Esophagus squamous epithelium (tissue), 5 donors: ENCODE data around the gene TERT. TPM values are rescaled to one million over a fixed set of nuclear protein-coding genes. Genes with fewer than 3 reads are reported as not detected.

Experiments used
- DNase-seq: peaks from one replicate; lab custom pipeline; 2025; lab: John Stamatoyannopoulos, UW
- H3K27ac ChIP-seq, 4 donors: fragments of 200-600 bp; sonication (generic); one replicate each; pipeline ENCODE4 v1.5.1; 2016 to 2019; ENCODE audit warnings: mild to moderate bottlenecking in 1 of 4
- H3K27me3 ChIP-seq, 4 donors: fragments of 200-600 bp; sonication (generic); 1 replicate in 3 of 4; 2 replicates in 1 of 4; pipeline versions ENCODE4 v1.5.1 to v1.6.0; 2017 to 2021; ENCODE audit warnings: antibody characterized with exemption in 1 of 4
- H3K36me3 ChIP-seq, 3 donors: fragments of 200-600 bp; sonication (generic); one replicate each; pipeline ENCODE4 v1.5.1; 2016 to 2019
- H3K4me1 ChIP-seq, 3 donors: fragments of 200-600 bp; sonication (generic); one replicate each; pipeline ENCODE4 v1.5.1; 2017 to 2019
- H3K4me3 ChIP-seq, 4 donors: fragments of 200-600 bp; sonication (generic); 1 replicate in 3 of 4; 2 replicates in 1 of 4; pipeline ENCODE4 v1.5.1; 2016 to 2019; ENCODE audit warnings: mild to moderate bottlenecking in 2 of 4, moderate library complexity in 1 of 4
- H3K9me3 ChIP-seq, 3 donors: fragments of 200-600 bp; sonication (generic); one replicate each; pipeline ENCODE4 v1.5.1; 2016 to 2019
- CTCF ChIP-seq, 6 experiments: fragments of 450-650 bp in 4 of 6; fragments of 200-600 bp in 2 of 6; sonication (generic) in 2 of 6; IDR thresholded peaks; one replicate each; pipeline ENCODE4 v1.5.1; 2016 to 2019; ENCODE audit warnings: antibody characterized with exemption in 6 of 6, mild to moderate bottlenecking in 4 of 6, moderate library complexity in 4 of 6
- POLR2A ChIP-seq, 4 donors: fragments of 450-650 bp; IDR thresholded peaks; one replicate each; pipeline ENCODE4 v1.6.1; 2017; ENCODE audit warnings: antibody characterized with exemption in 4 of 4, mild to moderate bottlenecking in 4 of 4, moderate library complexity in 3 of 4
- WGBS, 2 donors: methylation state at CpG; one replicate each; pipeline ENCODE4 v1.1.5; 2018; 5-methylcytosine and 5-hydroxymethylcytosine counted together
- intact Hi-C: fragments of 100-400 bp; cut with DNase I; formaldehyde crosslinking; loops from one replicate; pipeline ENCODE4 v1.15.0; 2022
- total RNA-seq, 4 donors: library from RNA; depleted of rRNA; stranded (reverse); fragments of >200 nt; gene quantifications; one replicate each; pipeline ENCODE4 v1.1.0, GENCODE V29; 2016
- donor health status: DM: yes; HTN: yes; CAD: no.

Gene TERT
- total RNA-seq, 4 donors from 2014 or later: 0.19 to 9.5 (median 0.31) TPM; not detected in 1

- Histone ChIP-seq H3K4me1 (peaks cover 0 to 12% (median 3%) of the 10 kb centered on the region in 3 donors), H3K27me3 (no peaks in the 10 kb centered on the region), H3K9me3 (no peaks in the 10 kb centered on the region), H3K36me3 (peaks cover 43 to 92% (median 49%) of the 10 kb centered on the region in 3 donors), H3K4me3 (no peak overlapping the region), H3K27ac (no peak overlapping the region)
- 69 to 95% methylated on average over 4 to 7 of the region's 24 CpGs for WGBS, 2 donors
- no peak for TF ChIP-seq POLR2A (IDR thresholded peaks at IDR 0.05)
- TF ChIP-seq CTCF (IDR thresholded peaks at IDR 0.05): no peak
- no peak for DNase-seq
- intact Hi-C loops: no loop called here
These were observed 28.3 kb upstream of the TERT start for GRCh38 chr5:1322955-1323802.

GRCh38 chr5:1322036-1322900 lies 27.4 kb upstream of the TERT start:
- Histone ChIP-seq H3K4me1 (peaks cover 0 to 8% (median under 1%) of the 10 kb centered on the region in 3 donors), H3K36me3 (peaks cover 43 to 100% (median 49%) of the 10 kb centered on the region in 3 donors), H3K9me3 (no peaks in the 10 kb centered on the region), H3K4me3 (no peak overlapping the region), H3K27me3 (no peaks in the 10 kb centered on the region), H3K27ac (no peak overlapping the region)
- intact Hi-C loops: no loop called here
- 89 to 91% methylated on average over 8 to 15 of the region's 22 CpGs for WGBS, 2 donors
- TF ChIP-seq CTCF (IDR thresholded peaks at IDR 0.05) (no peak), POLR2A (IDR thresholded peaks at IDR 0.05) (no peak)
- DNase-seq: no peak

- no peak for DNase-seq
- intact Hi-C loops: no loop called here
- 94 to 96% methylated on average over 7 to 10 of the region's 16 CpGs for WGBS, 2 donors
These were observed 26.7 kb upstream of the TERT start for GRCh38 chr5:1321576-1321975.

GRCh38 chr5:1320436-1321344 lies 25.8 kb upstream of the TERT start:
- no peaks in the 10 kb centered on the region for H3K27me3 ChIP-seq
- no peak for TF ChIP-seq CTCF (IDR thresholded peaks at IDR 0.05)
- no peak for TF ChIP-seq POLR2A (IDR thresholded peaks at IDR 0.05)
- no peak overlapping the region for H3K4me3 ChIP-seq
- no peak for DNase-seq
- intact Hi-C loops: no loop called here
- no peak overlapping the region for H3K27ac ChIP-seq
- WGBS, 2 donors: 85 to 89% methylated on average over 29 to 30 of the region's 36 CpGs
- no peaks in the 10 kb centered on the region for H3K9me3 ChIP-seq
- peaks cover 43 to 89% (median 49%) of the 10 kb centered on the region in 3 donors for H3K36me3 ChIP-seq
- H3K4me1 ChIP-seq: peaks cover 0 to 12% (median 9%) of the 10 kb centered on the region in 3 donors

More at GRCh38 chr5:1321576-1321975, 26.7 kb upstream of the TERT start:
- Histone ChIP-seq H3K4me1 (peaks cover 0 to 6% (median 4%) of the 10 kb centered on the region in 3 donors), H3K36me3 (peaks cover 43 to 98% (median 49%) of the 10 kb centered on the region in 3 donors), H3K4me3 (no peak overlapping the region), H3K9me3 (no peaks in the 10 kb centered on the region), H3K27ac (no peak overlapping the region), H3K27me3 (no peaks in the 10 kb centered on the region)
- TF ChIP-seq POLR2A (IDR thresholded peaks at IDR 0.05): no peak
- TF ChIP-seq CTCF (IDR thresholded peaks at IDR 0.05): no peak
